Measurements from ENCODE around the gene BAHCC1.
"Not testable (repeated sequence)": the region's sequence is repeated elsewhere in the genome, so short reads cannot be mapped to it uniquely, and the experiment has no call there.

The BAHCC1 gene

DNA sequence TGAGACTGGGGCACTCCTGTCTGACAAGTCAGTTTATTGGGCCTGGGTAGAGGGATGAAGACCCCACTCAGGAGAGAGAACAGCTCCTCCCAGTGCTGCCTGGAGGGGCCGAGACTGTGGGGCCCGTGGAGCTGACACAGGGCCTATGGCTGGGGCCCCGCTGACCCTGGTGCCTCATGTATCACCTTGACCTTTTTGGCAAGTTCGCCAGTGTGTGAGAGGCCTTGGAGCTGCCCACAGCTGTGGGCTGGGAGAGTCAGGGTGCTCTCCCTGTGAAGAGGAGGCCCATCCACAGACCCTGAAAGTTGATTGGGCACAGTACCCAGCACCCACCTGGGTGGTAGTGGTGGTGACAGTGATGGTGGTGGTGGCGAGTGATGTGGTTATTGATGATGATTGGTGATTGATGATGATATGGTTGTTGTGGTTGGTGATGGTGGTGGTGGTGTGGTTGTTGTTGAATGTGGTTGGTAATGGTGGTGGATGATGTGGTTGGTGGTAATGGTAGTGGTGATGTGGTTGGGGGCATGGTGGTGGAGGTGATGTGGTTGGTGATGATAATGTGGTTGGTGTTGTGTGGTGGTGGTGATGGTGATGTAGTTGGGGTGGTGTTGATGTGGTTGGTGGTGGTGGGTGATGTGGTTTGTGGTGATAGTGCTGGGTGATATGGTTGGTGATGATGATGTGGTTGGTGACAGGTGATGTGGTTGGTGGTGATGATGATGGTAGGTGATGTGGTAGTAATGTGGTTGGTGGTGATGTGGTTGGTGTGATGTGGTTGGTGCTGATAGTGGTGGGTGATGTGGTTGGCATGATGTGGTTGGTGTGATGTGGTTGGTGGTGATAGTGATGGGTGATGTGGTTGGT is 29.1 kb downstream of the BAHCC1 start:
- Histone ChIP-seq H3K27ac (ENCODE audit: insufficient read depth in 1 of 2, low read depth in 1 of 2, low read length in 2 of 2, poor library complexity in 1 of 2, severe bottlenecking in 2 of 2) (no peak overlapping the region), H3K4me1 (ENCODE audit: control extremely low read depth in 1 of 4, control insufficient read depth in 4 of 4, insufficient read depth in 4 of 4, low read length in 3 of 4) (peaks cover 0 to 77% (median 73%) of the 10 kb centered on the region in 4 experiments), H3K36me3 (ENCODE audit: control insufficient read depth in 4 of 4, insufficient read depth in 4 of 4, low read length in 3 of 4) (peaks cover 0 to 3% (median 0%) of the 10 kb centered on the region in 4 experiments), H3K9me3 (ENCODE audit: control extremely low read depth in 1 of 5, control insufficient read depth in 4 of 5, insufficient read depth in 2 of 5, low read depth in 1 of 5, low read length in 4 of 5) (no peaks in the 10 kb centered on the region), H3K27me3 (replicated peaks in 2 of 5; ENCODE audit: control insufficient read depth in 4 of 5, insufficient read depth in 5 of 5, low read length in 4 of 5) (no peaks in the 10 kb centered on the region), H3K4me3 (ENCODE audit: control insufficient read depth in 1 of 7, extremely low read depth in 1 of 7, insufficient read depth in 4 of 7, low read depth in 2 of 7, low read length in 6 of 7) (no peak overlapping the region)
- POLR2A ChIA-PET, result interaction anchor here (1.1 kb wide), 1 partner anchor 14 kb away, joined by 3 read pairs; no protein-coding TSS in a partner anchor
- CTCF ChIA-PET, result interaction anchor here (1.1 kb wide), 1 partner anchor 24 kb away, joined by 3 read pairs; no protein-coding TSS in a partner anchor
- peak in 2 of 3 donors; percentile 66 to 76 for DNase-seq
- 60% methylated on average over 1 of the region's 5 CpGs for WGBS (ENCODE audit: insufficient coverage)

DNA sequence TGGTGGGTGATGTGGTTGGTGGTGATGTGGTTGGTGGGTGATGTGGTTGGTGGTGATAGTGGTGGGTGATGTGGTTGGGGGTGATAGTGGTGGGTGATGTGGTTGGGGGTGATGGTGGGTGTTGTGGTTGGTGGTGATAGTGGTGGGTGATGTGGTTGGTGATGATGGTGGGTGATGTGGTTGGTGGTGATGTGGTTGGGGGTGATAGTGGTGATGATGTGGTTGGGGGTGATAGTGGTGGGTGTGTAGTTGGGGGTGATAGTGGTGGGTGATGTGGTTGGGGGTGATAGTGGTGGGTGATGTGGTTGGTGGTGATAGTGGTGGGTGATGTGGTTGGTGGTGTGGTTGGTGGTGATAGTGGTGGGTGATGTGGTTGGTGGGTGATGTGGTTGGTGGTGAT is 29.8 kb downstream of the BAHCC1 start:
- peak in 2 of 3 donors; percentile 50 to 57 for DNase-seq
- H3K4me3 ChIP-seq (ENCODE audit: control insufficient read depth in 1 of 7, extremely low read depth in 1 of 7, insufficient read depth in 4 of 7, low read depth in 2 of 7, low read length in 6 of 7); POLR2A ChIA-PET; CTCF ChIA-PET; H3K36me3 ChIP-seq (ENCODE audit: control insufficient read depth in 4 of 4, insufficient read depth in 4 of 4, low read length in 3 of 4); H3K27me3 ChIP-seq (replicated peaks in 2 of 5; ENCODE audit: control insufficient read depth in 4 of 5, insufficient read depth in 5 of 5, low read length in 4 of 5); H3K27ac ChIP-seq (ENCODE audit: insufficient read depth in 1 of 2, low read depth in 1 of 2, low read length in 2 of 2, poor library complexity in 1 of 2, severe bottlenecking in 2 of 2); H3K9me3 ChIP-seq (ENCODE audit: control extremely low read depth in 1 of 5, control insufficient read depth in 4 of 5, insufficient read depth in 2 of 5, low read depth in 1 of 5, low read length in 4 of 5): not testable (repeated sequence)
- H3K4me1 ChIP-seq (ENCODE audit: control extremely low read depth in 1 of 4, control insufficient read depth in 4 of 4, insufficient read depth in 4 of 4, low read length in 3 of 4), result peaks cover 0 to 77% (median 74%) of the 10 kb centered on the region in 4 experiments

DNA sequence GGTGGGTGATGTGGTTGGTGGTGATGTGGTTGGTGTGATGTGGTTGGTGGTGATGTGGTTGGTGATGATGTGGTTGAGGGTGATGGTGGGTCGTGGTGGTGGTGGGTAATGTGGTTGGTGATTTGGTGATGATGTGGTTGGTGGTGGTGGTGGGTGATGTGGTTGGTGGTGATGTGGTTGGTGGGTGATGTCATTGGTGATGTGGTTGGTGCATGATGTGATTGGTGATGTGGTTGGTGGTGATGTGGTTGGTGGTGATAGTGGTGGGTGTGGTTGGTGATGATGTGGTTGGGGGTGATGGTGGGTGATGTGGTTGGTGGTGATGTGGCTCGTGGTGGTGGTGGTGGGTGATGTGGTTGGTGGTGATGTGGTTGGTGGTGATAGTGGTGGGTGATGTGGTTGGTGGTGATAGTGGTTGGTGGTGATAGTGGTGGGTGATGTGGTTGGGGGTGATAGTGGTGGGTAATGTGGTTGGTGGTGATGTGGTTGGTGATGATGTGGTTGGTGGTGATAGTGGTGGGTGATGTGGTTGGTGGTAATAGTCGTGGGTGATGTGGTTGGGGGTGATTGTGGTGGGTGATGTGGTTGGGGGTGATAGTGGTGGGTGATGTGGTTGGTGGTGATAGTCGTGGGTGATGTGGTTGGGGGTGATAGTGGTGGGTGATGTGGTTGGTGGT is 30.6 kb downstream of the BAHCC1 start:
- 61% methylated on average over 2 of the region's 4 CpGs for WGBS (ENCODE audit: insufficient coverage)
- H3K36me3 ChIP-seq (ENCODE audit: control insufficient read depth in 4 of 4, insufficient read depth in 4 of 4, low read length in 3 of 4); H3K9me3 ChIP-seq (ENCODE audit: control extremely low read depth in 1 of 5, control insufficient read depth in 4 of 5, insufficient read depth in 2 of 5, low read depth in 1 of 5, low read length in 4 of 5); POLR2A ChIA-PET; H3K27me3 ChIP-seq (replicated peaks in 2 of 5; ENCODE audit: control insufficient read depth in 4 of 5, insufficient read depth in 5 of 5, low read length in 4 of 5); H3K27ac ChIP-seq (ENCODE audit: insufficient read depth in 1 of 2, low read depth in 1 of 2, low read length in 2 of 2, poor library complexity in 1 of 2, severe bottlenecking in 2 of 2); H3K4me3 ChIP-seq (ENCODE audit: control insufficient read depth in 1 of 7, extremely low read depth in 1 of 7, insufficient read depth in 4 of 7, low read depth in 2 of 7, low read length in 6 of 7): not testable (repeated sequence)
- CTCF ChIA-PET, result interaction anchor here (1.2 kb wide), 1 partner anchor 31 kb away, joined by 3 read pairs; the partner anchor contains the start of gene BAHCC1
- DNase-seq, result peak in 2 of 3 donors; percentile 68 to 75
- peaks cover 0 to 76% (median 74%) of the 10 kb centered on the region in 4 experiments for H3K4me1 ChIP-seq (ENCODE audit: control extremely low read depth in 1 of 4, control insufficient read depth in 4 of 4, insufficient read depth in 4 of 4, low read length in 3 of 4)

DNA sequence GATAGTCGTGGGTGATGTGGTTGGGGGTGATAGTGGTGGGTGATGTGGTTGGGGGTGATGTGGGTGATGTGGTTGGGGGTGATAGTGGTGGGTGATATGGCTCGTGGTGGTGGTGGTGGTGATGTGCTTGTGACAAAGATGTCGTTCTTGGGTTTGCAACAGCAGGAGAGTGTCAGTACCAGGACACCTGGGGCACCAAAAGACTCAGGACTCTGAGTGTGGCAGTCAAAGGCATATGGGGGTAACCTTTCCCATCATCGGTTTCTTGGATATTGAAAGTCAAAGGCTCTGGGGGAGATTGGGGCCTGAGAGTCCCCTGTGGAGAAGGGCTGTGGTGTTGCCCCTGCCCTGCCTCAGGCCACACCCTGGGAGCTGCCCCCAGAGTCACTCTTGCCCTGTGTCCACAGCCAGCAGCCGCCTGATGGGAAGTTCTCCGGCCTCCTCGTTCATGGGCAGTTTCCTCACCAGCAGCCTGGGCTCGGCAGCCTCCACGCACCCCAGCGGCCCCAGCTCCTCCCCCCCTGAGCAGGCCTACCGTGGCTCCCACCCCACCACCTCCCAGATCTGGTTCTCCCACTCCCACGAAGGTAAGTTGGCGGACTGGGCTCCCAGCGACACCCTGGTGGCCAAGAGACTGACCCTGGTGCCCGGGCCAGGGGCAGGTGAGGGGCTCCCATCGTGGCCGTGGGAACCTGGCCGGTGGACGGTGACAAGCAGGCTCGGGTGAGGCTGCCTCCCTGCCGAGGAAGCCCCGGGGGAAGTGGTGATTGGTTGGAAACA is 31.3 kb downstream of the BAHCC1 start:
- peaks cover 0 to 6% (median 0%) of the 10 kb centered on the region in 4 experiments for H3K36me3 ChIP-seq (ENCODE audit: control insufficient read depth in 4 of 4, insufficient read depth in 4 of 4, low read length in 3 of 4)
- ChIA-PET CTCF (interaction anchor here (0.5 to 1.8 kb wide), 9 partner anchors 14 to 55 kb away, joined by 3 to 8 read pairs (median 3); partner anchors contain the start of gene BAHCC1), POLR2A (interaction anchor here (1.0 to 5.5 kb wide), 3 partner anchors 17 to 58 kb away, joined by 3 to 57 read pairs (median 12); partner anchors contain the start of gene BAHCC1)
- peaks cover 0 to 75% (median 73%) of the 10 kb centered on the region in 4 experiments for H3K4me1 ChIP-seq (ENCODE audit: control extremely low read depth in 1 of 4, control insufficient read depth in 4 of 4, insufficient read depth in 4 of 4, low read length in 3 of 4)
- no peaks in the 10 kb centered on the region for H3K9me3 ChIP-seq (ENCODE audit: control extremely low read depth in 1 of 5, control insufficient read depth in 4 of 5, insufficient read depth in 2 of 5, low read depth in 1 of 5, low read length in 4 of 5)
- 17% methylated on average over 15 of the region's 22 CpGs for WGBS (ENCODE audit: insufficient coverage)
- H3K27ac ChIP-seq (ENCODE audit: insufficient read depth in 1 of 2, low read depth in 1 of 2, low read length in 2 of 2, poor library complexity in 1 of 2, severe bottlenecking in 2 of 2), result no peak overlapping the region
- peak overlapping the region in 3 of 7 experiments; percentile 46 to 61 (median 57) for H3K4me3 ChIP-seq (ENCODE audit: control insufficient read depth in 1 of 7, extremely low read depth in 1 of 7, insufficient read depth in 4 of 7, low read depth in 2 of 7, low read length in 6 of 7)
- no peaks in the 10 kb centered on the region for H3K27me3 ChIP-seq (replicated peaks in 2 of 5; ENCODE audit: control insufficient read depth in 4 of 5, insufficient read depth in 5 of 5, low read length in 4 of 5)
- DNase-seq, result peak in 2 of 3 donors; percentile 67 to 77

DNA sequence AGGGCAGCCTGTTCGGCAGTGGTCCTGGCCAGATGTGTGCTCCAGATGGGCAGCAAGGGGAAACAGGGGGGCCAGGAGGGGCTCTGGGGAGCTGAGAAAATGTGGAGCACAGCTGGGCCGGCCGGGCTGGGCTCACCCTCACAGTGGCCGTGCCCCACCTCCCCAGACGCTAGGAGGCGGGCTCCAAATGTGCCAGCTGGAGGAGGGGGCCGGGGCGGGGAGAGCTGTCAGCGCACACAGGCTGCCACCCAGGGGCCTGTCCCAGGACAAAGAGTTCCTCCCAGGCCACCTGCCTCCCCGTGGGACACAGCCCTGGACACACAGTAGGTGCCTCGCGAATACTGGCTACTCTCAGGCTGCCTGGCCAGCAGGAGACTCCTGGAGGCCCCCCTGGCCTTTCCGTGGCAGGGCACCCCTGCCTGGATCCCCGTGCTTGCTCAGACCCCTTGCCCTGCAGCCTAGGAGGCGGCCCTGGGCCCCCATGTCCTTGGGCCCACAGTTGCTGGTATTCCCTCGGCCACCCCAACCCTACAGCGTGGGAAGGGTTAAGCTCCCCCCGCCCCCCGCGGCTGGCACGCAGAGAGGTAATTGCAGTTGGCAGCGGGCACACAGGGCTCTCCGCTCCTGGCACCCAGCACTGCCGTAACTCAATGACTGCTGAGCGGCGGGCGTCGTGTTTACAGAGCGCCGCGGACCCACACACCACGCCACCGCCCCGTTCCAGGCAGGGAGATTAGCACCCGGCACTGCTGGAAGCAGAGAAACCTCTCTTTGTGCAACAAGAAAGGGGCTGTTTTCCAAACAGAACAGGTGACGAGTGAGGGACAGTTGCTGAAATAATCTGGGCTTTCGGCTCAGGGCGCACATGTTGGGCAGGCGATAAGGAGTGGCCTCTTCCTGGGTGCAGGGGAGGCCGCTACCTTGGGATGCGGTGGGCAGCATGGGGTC is 32.2 kb downstream of the BAHCC1 start:
- Histone ChIP-seq H3K27me3 (replicated peaks in 2 of 5; ENCODE audit: control insufficient read depth in 4 of 5, insufficient read depth in 5 of 5, low read length in 4 of 5) (no peaks in the 10 kb centered on the region), H3K4me1 (ENCODE audit: control extremely low read depth in 1 of 4, control insufficient read depth in 4 of 4, insufficient read depth in 4 of 4, low read length in 3 of 4) (peaks cover 0 to 72% (median 68%) of the 10 kb centered on the region in 4 experiments), H3K36me3 (ENCODE audit: control insufficient read depth in 4 of 4, insufficient read depth in 4 of 4, low read length in 3 of 4) (peaks cover 0 to 4% (median 0%) of the 10 kb centered on the region in 4 experiments), H3K9me3 (ENCODE audit: control extremely low read depth in 1 of 5, control insufficient read depth in 4 of 5, insufficient read depth in 2 of 5, low read depth in 1 of 5, low read length in 4 of 5) (no peaks in the 10 kb centered on the region), H3K27ac (ENCODE audit: insufficient read depth in 1 of 2, low read depth in 1 of 2, low read length in 2 of 2, poor library complexity in 1 of 2, severe bottlenecking in 2 of 2) (no peak overlapping the region), H3K4me3 (ENCODE audit: control insufficient read depth in 1 of 7, extremely low read depth in 1 of 7, insufficient read depth in 4 of 7, low read depth in 2 of 7, low read length in 6 of 7) (peak overlapping the region in 4 of 7 experiments; percentile 48 to 61 (median 58))
- DNase-seq, result peak in 2 of 3 donors; percentile 78 to 87
- CTCF ChIA-PET, result interaction anchor here (0.5 to 3.2 kb wide), 13 partner anchors 7 to 57 kb away, joined by 3 to 29 read pairs (median 4); partner anchors contain the start of gene BAHCC1
- POLR2A ChIA-PET, result interaction anchor here (0.7 to 5.5 kb wide), 8 partner anchors 9 to 57 kb away, joined by 3 to 57 read pairs (median 5); partner anchors contain the start of gene BAHCC1
- WGBS (ENCODE audit: insufficient coverage), result 16% methylated on average over 29 of the region's 41 CpGs

All from common myeloid progenitor, CD34-positive (primary cell).